Heart right ventricle (tissue), 16 donors: Measurements from ENCODE around the gene CREB5. TPM values are rescaled to one million over a fixed set of nuclear protein-coding genes. Genes with fewer than 3 reads are reported as not detected.
"Not testable (repeated sequence)": the region's sequence is repeated elsewhere in the genome, so short reads cannot be mapped to it uniquely, and the experiment has no call there.

Experiments used
- ATAC-seq, 8 donors: fragments of 200-7000 bp; cut with Tn5 transposase; one replicate each; pipeline ENCODE4 v1.9.1; 2020; ENCODE audit warnings: mild to moderate bottlenecking in 8 of 8, moderate library complexity in 8 of 8, moderate number of reproducible peaks in 1 of 8
- DNase-seq, 2 donors: peaks; one replicate each; pipeline ENCODE4 v3.0.0-alpha.2; 2020
- H3K27ac ChIP-seq, 10 donors: fragments of 200-600 bp; sonication (generic) in 2 of 10; one replicate each; pipeline versions ENCODE4 v1.5.0 to v1.8.0; 2020 to 2022; ENCODE audit warnings: mild to moderate bottlenecking in 3 of 10
- H3K27me3 ChIP-seq, 7 donors: fragments of 200-600 bp; one replicate each; pipeline ENCODE4 v1.8.0; 2021 to 2022; ENCODE audit warnings: mild to moderate bottlenecking in 2 of 7
- H3K36me3 ChIP-seq, 9 donors: fragments of 200-600 bp; sonication (generic) in 1 of 9; one replicate each; pipeline versions ENCODE4 v1.5.0 to v1.8.0; 2020 to 2022; ENCODE audit warnings: mild to moderate bottlenecking in 2 of 9
- H3K4me1 ChIP-seq, 9 donors: fragments of 200-600 bp; sonication (generic) in 1 of 9; one replicate each; pipeline versions ENCODE4 v1.5.0 to v1.8.0; 2020 to 2022; ENCODE audit warnings: mild to moderate bottlenecking in 4 of 9
- H3K4me3 ChIP-seq, 10 donors: fragments of 200-600 bp; sonication (generic) in 2 of 10; one replicate each; pipeline versions ENCODE4 v1.5.0 to v1.8.0; 2020 to 2022; ENCODE audit warnings: mild to moderate bottlenecking in 7 of 10, moderate library complexity in 2 of 10
- H3K9me3 ChIP-seq, 11 donors: fragments of 200-600 bp in 10 of 11; sonication (generic) in 2 of 11; one replicate each; pipeline versions ENCODE4 v1.5.0 to v1.8.0; 2013 to 2022; ENCODE audit warnings: mild to moderate bottlenecking in 2 of 11, control low read depth in 1 of 11, moderate library complexity in 1 of 11
- CTCF ChIP-seq, 9 donors: fragments of 200-600 bp; sonication (generic) in 2 of 9; IDR thresholded peaks; one replicate each; pipeline versions ENCODE4 v1.5.0 to v1.8.0; 2021 to 2022; ENCODE audit warnings: antibody characterized with exemption in 9 of 9, mild to moderate bottlenecking in 5 of 9, moderate library complexity in 1 of 9
- WGBS, 2 donors: extraction: QIAGEN DNeasy Blood & Tissue Kit; methylation state at CpG; one replicate each; pipeline ENCODE4 v1.1.7; 2013; ENCODE audit warnings: inconsistent platforms in 1 of 2; 5-methylcytosine and 5-hydroxymethylcytosine counted together
- intact Hi-C, 10 donors: fragments of 100-400 bp; cut with DNase I; formaldehyde crosslinking; loops; one replicate each; pipeline versions ENCODE4 v1.11.1 to v1.14.2; 2022
- polyA plus RNA-seq, 2 donors: library from polyadenylated mRNA; stranded (reverse); fragments of 200-250 nt; gene quantifications; one replicate each; pipeline ENCODE4 v1.2.3, GENCODE V29; 2013
- total RNA-seq, 10 donors: library from RNA; stranded (reverse); fragmentation: NEBNext Ultra II Directional in 3 of 10; extraction: Animal tissue kit (Norgen Biotek cat#: 25700) in 3 of 10; gene quantifications; one replicate each; pipeline versions ENCODE4 v1.2.1 to v1.2.4, GENCODE V29; 2021 to 2023
- donor health status: Arrhythmogenic right ventricular cardiomyopathy.
- donor health status: ischemic (EF 13 %, LVEDD 7.1; RV severe dilation, severe dysfunction).
- donor health status: healthy with polysubstance abuse.
- donor health status: DM: no; HTN: yes; CAD: no.
- donor health status: DM: no; HTN: no; CAD: no.
- donor health status: ischemic (EF 25% LVEDD 6.9; RV normal size, moderate dysfunction).
- donor health status: ischemic (EF 25% LVEDD 5.7; RV mildly dilated, moderate dysfunction).
- donor health status: healthy.
- donor health status: DM: yes; HTN: yes; CAD: no.
- donor health status: Ischemic cardiomyopathy.
- donor health status: ischemic (EF 35%, LVEDD 5.7; RV mildly dilated, moderate dysfunction).
- donor health status: nonischemic (EF 11% LVEDD 7.7; RV severe dilation, severe dysfunction).
- donor health status: DM: yes; HTN: yes; CAD: no.
- donor health status: PGD.
- donor health status: ischemic (EF 29% LVEDD 5.4; RV normal size, mild dysfunction).
- donor health status: nonischemic (EF 23%, LVEDD 6.1; RV moderate dilation, normal function).

The CREB5 gene
- total and polyA plus RNA-seq, 12 donors: 4.7 to 170 (median 19.0) TPM

- TF ChIP-seq CTCF (IDR thresholded peaks at IDR 0.05): no peak
- peaks cover 0 to 7% (median 0%) of the 10 kb centered on the region in 7 donors for H3K27me3 ChIP-seq
- H3K4me1 ChIP-seq: no peaks in the 10 kb centered on the region
- ATAC-seq (no peak), DNase-seq (no peak)
- H3K36me3 ChIP-seq: no peaks in the 10 kb centered on the region
- no peak overlapping the region for H3K27ac ChIP-seq
- 59 to 64% methylated on average over 2 of the region's 2 CpGs for WGBS, 2 donors
- H3K9me3 ChIP-seq: peaks cover 0 to 8% (median 0%) of the 10 kb centered on the region in 11 donors
- H3K4me3 ChIP-seq: no peak overlapping the region
- intact Hi-C loops: loop anchor here in 1 of 10 donors (10.0 kb wide), 1 partner anchor 139 kb away; no protein-coding TSS in a partner anchor
Measured at GRCh38 chr7:28395831-28396230, 16.5 kb upstream of the CREB5 start.

GRCh38 chr7:28397141-28397540, 15.2 kb upstream of the CREB5 start:
- H3K9me3 ChIP-seq: peaks cover 0 to 8% (median 0%) of the 10 kb centered on the region in 11 donors
- intact Hi-C loops: loop anchor here in 1 of 10 donors (10.0 kb wide), 1 partner anchor 138 kb away; no protein-coding TSS in a partner anchor
- DNase-seq (no peak), ATAC-seq (no peak)
- TF ChIP-seq CTCF (IDR thresholded peaks at IDR 0.05): no peak
- no peaks in the 10 kb centered on the region for H3K36me3 ChIP-seq
- no peak overlapping the region for H3K4me3 ChIP-seq
- no peak overlapping the region for H3K27ac ChIP-seq
- WGBS, 2 donors: 25 to 51% methylated on average over 2 of the region's 2 CpGs
- no peaks in the 10 kb centered on the region for H3K4me1 ChIP-seq
- peaks cover 0 to 7% (median 0%) of the 10 kb centered on the region in 7 donors for H3K27me3 ChIP-seq

DNA sequence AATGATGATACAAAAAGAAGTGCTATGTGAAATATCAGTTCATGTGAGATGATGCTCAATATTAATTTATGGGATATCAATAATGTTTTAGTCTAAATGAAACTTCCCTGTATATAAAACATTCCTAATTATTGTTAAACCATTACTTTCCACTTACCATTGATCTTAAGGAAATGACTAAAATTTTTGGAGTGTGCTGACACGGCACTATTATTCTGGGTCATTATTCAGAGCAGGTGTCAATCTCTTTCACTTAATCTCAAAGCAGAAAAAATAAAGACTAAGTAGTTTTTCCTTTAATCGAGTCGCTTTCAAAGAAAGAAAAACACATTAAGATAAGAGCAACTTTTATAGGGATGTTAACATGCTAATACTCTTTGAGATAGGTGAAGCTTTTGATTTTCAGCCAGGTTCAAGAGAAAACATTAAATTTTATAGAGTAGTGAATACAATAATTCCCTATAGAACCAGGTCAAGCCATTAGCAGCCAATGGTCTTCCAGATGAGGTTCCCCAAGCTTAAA, 11.4 kb upstream of the CREB5 start:
- WGBS, 2 donors: 72 to 83% methylated on average over 3 of the region's 3 CpGs
- no peaks in the 10 kb centered on the region for H3K9me3 ChIP-seq
- intact Hi-C loops: loop anchor here in 1 of 10 donors (10.0 kb wide), 1 partner anchor 284 kb away; no protein-coding TSS in a partner anchor
- no peaks in the 10 kb centered on the region for H3K27me3 ChIP-seq
- TF ChIP-seq CTCF (IDR thresholded peaks at IDR 0.05): no peak
- H3K4me3 ChIP-seq: no peak overlapping the region
- H3K4me1 ChIP-seq: peaks cover 0 to 8% (median under 1%) of the 10 kb centered on the region in 9 donors
- no peak overlapping the region for H3K27ac ChIP-seq
- no peaks in the 10 kb centered on the region for H3K36me3 ChIP-seq
- DNase-seq: no peak
- no peak for ATAC-seq

- not testable (repeated sequence) for DNase-seq, ATAC-seq, H3K27ac ChIP-seq, H3K9me3 ChIP-seq, H3K4me3 ChIP-seq, H3K27me3 ChIP-seq, H3K36me3 ChIP-seq
- 98 to 99% methylated on average over 3 of the region's 4 CpGs for WGBS, 2 donors
- intact Hi-C loops: loop anchor here in 1 of 10 donors (10.0 kb wide), 1 partner anchor 283 kb away; no protein-coding TSS in a partner anchor
- H3K4me1 ChIP-seq: peaks cover 0 to 15% (median 7%) of the 10 kb centered on the region in 9 donors
Measured at GRCh38 chr7:28401567-28401966, 10.8 kb upstream of the CREB5 start.

DNA sequence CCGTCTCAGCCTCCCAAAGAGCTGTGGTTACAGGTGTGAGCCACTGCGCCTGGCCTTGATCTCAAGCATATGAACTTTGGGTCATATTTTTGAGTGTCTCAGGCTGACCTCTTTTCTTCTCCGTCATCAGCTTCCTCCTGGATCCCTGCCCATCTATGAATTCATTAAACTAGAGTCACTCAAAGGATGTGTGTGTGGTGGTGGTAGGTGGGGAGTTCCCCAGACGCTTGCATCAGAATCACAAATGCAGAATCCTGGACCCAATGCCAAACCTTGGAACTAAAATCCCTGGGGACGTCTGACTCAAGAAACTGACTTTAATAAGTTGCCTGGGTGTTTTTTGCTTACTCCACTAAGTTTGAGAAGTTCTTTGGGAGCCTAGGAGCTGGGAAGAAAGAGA, 6.7 kb upstream of the CREB5 start:
- peak in 1 of 2 donors; percentile 84 for DNase-seq
- H3K27me3 ChIP-seq: peaks cover 0 to 27% (median 0%) of the 10 kb centered on the region in 7 donors
- no peak overlapping the region for H3K4me3 ChIP-seq
- no peaks in the 10 kb centered on the region for H3K9me3 ChIP-seq
- WGBS, 2 donors: 31 to 65% methylated on average over 5 of the region's 5 CpGs
- no peaks in the 10 kb centered on the region for H3K36me3 ChIP-seq
- no peak for TF ChIP-seq CTCF (IDR thresholded peaks at IDR 0.05)
- H3K27ac ChIP-seq: peak overlapping the region in 7 of 10 donors; percentile 22 to 64 (median 53)
- peak in 6 of 8 donors; percentile 4 to 55 (median 22) for ATAC-seq
- peaks cover 0 to 42% (median 22%) of the 10 kb centered on the region in 9 donors for H3K4me1 ChIP-seq
- intact Hi-C loops: loop anchor here in 6 of 10 donors (5.0 to 10.0 kb wide), 5 partner anchors 217 to 447 kb away; no protein-coding TSS in a partner anchor
